Ovary (tissue), 3 donors: ENCODE data around the gene ROBO1.

Experiments used
- EP300 ChIP-seq: sonication (generic); formaldehyde crosslinking; IDR thresholded peaks from one replicate; pipeline ENCODE4 v1.6.1; 2017; ENCODE audit warnings: antibody characterized with exemption
- POLR2A ChIP-seq: fragments of 450-650 bp; IDR thresholded peaks from one replicate; pipeline ENCODE4 v1.6.1; 2017; ENCODE audit warnings: antibody characterized with exemption, mild to moderate bottlenecking, moderate library complexity
- TF ChIP-seq, protein P1 (sequence below), 3 donors: fragments of 450-650 bp in 2 of 3; fragments of 200-600 bp in 1 of 3; IDR thresholded peaks; one replicate each; pipeline versions ENCODE4 v1.5.1 to v1.8.0; 2016 to 2022; ENCODE audit warnings: antibody characterized with exemption in 3 of 3, mild to moderate bottlenecking in 1 of 3
- donor health status: DM: no; HTN: no; CAD: no.

DNA sequence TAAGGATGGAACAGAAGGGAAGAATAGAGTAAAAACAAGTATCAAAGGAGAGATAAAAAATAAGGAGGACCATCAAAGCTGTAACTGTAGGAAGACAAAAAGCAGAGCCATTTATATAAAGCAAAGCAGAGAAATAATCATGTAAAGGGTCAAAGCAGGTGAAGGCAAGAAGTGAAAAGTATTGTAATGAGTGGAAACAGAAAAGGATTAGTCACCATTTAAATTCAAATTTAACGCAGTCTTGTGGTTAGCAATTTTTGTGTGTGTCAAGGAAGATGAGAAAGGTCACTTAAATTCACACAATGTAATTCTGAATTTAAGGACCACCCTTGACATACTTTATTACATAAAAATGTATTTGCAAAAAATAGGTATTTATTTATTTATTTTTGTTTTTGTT, 567.8 kb downstream of the ROBO1 start:
- TF ChIP-seq EP300: no peak
- TF ChIP-seq, protein P1, sequence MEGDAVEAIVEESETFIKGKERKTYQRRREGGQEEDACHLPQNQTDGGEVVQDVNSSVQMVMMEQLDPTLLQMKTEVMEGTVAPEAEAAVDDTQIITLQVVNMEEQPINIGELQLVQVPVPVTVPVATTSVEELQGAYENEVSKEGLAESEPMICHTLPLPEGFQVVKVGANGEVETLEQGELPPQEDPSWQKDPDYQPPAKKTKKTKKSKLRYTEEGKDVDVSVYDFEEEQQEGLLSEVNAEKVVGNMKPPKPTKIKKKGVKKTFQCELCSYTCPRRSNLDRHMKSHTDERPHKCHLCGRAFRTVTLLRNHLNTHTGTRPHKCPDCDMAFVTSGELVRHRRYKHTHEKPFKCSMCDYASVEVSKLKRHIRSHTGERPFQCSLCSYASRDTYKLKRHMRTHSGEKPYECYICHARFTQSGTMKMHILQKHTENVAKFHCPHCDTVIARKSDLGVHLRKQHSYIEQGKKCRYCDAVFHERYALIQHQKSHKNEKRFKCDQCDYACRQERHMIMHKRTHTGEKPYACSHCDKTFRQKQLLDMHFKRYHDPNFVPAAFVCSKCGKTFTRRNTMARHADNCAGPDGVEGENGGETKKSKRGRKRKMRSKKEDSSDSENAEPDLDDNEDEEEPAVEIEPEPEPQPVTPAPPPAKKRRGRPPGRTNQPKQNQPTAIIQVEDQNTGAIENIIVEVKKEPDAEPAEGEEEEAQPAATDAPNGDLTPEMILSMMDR (IDR thresholded peaks at IDR 0.05): no peak
- no peak for TF ChIP-seq POLR2A
